ENCODE data around the gene DLX1. TPM values are rescaled to one million over a fixed set of nuclear protein-coding genes. Genes with fewer than 3 reads are reported as not detected.

DLX1 gene
- total RNA-seq, 2 experiments from 2014 or later = not detected

- no peak overlapping the region for H3K27ac ChIP-seq (ENCODE audit: low read depth in 1 of 2, low read length in 2 of 2)
- H3K9me3 ChIP-seq (ENCODE audit: control insufficient read depth in 1 of 2, insufficient read depth in 1 of 2, low read length in 2 of 2) = no peaks in the 10 kb centered on the region
- H3K27me3 Mint-ChIP-seq = no peaks in the 10 kb centered on the region
- no peak for ATAC-seq (ENCODE audit: poor library complexity)
- no peak overlapping the region for H3K4me3 Mint-ChIP-seq
- CTCF ChIA-PET = no interaction called here
- H3K27me3 ChIP-seq (ENCODE audit: control insufficient read depth in 1 of 2, insufficient read depth in 2 of 2, low read length in 2 of 2) = no peaks in the 10 kb centered on the region
- H3K4me3 ChIP-seq (ENCODE audit: low read length) = no peak overlapping the region
- POLR2A ChIA-PET = no interaction called here
- H3K4me1 ChIP-seq (ENCODE audit: insufficient read depth, low read length) = no peaks in the 10 kb centered on the region
- no peak overlapping the region for H3K27ac Mint-ChIP-seq
- H3K4me1 Mint-ChIP-seq (ENCODE audit: low read depth) = no peaks in the 10 kb centered on the region
- intact Hi-C loops (cut with DNase I, micrococcal nuclease) = no loop called here
- no peak for TF ChIP-seq CTCF (IDR thresholded peaks at IDR 0.05)
- H3K36me3 Mint-ChIP-seq (ENCODE audit: low read depth) = no peaks in the 10 kb centered on the region
- H3K9me3 Mint-ChIP-seq = no peaks in the 10 kb centered on the region
- no peaks in the 10 kb centered on the region for H3K36me3 ChIP-seq (ENCODE audit: insufficient read depth, low read length)
- no peak for DNase-seq
Observed at GRCh38 chr2:172046866-172047565, 38.3 kb upstream of the DLX1 start.

GRCh38 chr2:172047566-172048507 lies 37.5 kb upstream of the DLX1 start:
- intact Hi-C loops (cut with DNase I, micrococcal nuclease) = no loop called here
- CTCF ChIA-PET = no interaction called here
- Mint-ChIP-seq H3K9me3 (no peaks in the 10 kb centered on the region), H3K36me3 (ENCODE audit: low read depth) (no peaks in the 10 kb centered on the region), H3K4me3 (no peak overlapping the region), H3K27me3 (no peaks in the 10 kb centered on the region), H3K4me1 (ENCODE audit: low read depth) (no peaks in the 10 kb centered on the region), H3K27ac (no peak overlapping the region)
- Histone ChIP-seq H3K36me3 (ENCODE audit: insufficient read depth, low read length) (no peaks in the 10 kb centered on the region), H3K9me3 (ENCODE audit: control insufficient read depth in 1 of 2, insufficient read depth in 1 of 2, low read length in 2 of 2) (no peaks in the 10 kb centered on the region), H3K4me1 (ENCODE audit: insufficient read depth, low read length) (no peaks in the 10 kb centered on the region), H3K27me3 (ENCODE audit: control insufficient read depth in 1 of 2, insufficient read depth in 2 of 2, low read length in 2 of 2) (no peaks in the 10 kb centered on the region), H3K27ac (ENCODE audit: low read depth in 1 of 2, low read length in 2 of 2) (no peak overlapping the region), H3K4me3 (ENCODE audit: low read length) (no peak overlapping the region)
- no peak for TF ChIP-seq CTCF (IDR thresholded peaks at IDR 0.05)
- no peak for DNase-seq
- ATAC-seq (ENCODE audit: poor library complexity) = no peak
- POLR2A ChIA-PET = no interaction called here

- Histone ChIP-seq H3K4me3 (ENCODE audit: low read length) (no peak overlapping the region), H3K27me3 (ENCODE audit: control insufficient read depth in 1 of 2, insufficient read depth in 2 of 2, low read length in 2 of 2) (no peaks in the 10 kb centered on the region), H3K4me1 (ENCODE audit: insufficient read depth, low read length) (no peaks in the 10 kb centered on the region), H3K27ac (ENCODE audit: low read depth in 1 of 2, low read length in 2 of 2) (no peak overlapping the region), H3K9me3 (ENCODE audit: control insufficient read depth in 1 of 2, insufficient read depth in 1 of 2, low read length in 2 of 2) (no peaks in the 10 kb centered on the region), H3K36me3 (ENCODE audit: insufficient read depth, low read length) (no peaks in the 10 kb centered on the region)
- no peak for ATAC-seq (ENCODE audit: poor library complexity)
- Mint-ChIP-seq H3K4me3 (no peak overlapping the region), H3K4me1 (ENCODE audit: low read depth) (no peaks in the 10 kb centered on the region), H3K27me3 (no peaks in the 10 kb centered on the region), H3K36me3 (ENCODE audit: low read depth) (no peaks in the 10 kb centered on the region), H3K9me3 (no peaks in the 10 kb centered on the region), H3K27ac (no peak overlapping the region)
- TF ChIP-seq CTCF (IDR thresholded peaks at IDR 0.05) = no peak
- POLR2A ChIA-PET = no interaction called here
- no peak for DNase-seq
- CTCF ChIA-PET = no interaction called here
- intact Hi-C loops (cut with DNase I, micrococcal nuclease) = no loop called here
Observed at GRCh38 chr2:172048508-172049503, 36.5 kb upstream of the DLX1 start.

Data from CD4-positive, alpha-beta T cell (primary cell).